CD4-positive, alpha-beta T cell treated with Interleukin-4 for 4 hours (primary cell): ENCODE results near the gene PDCD4.
"Not testable (repeated sequence)": the region's sequence is repeated elsewhere in the genome, so short reads cannot be mapped to it uniquely, and the experiment has no call there.

ENCODE experiments used
- DNase-seq: peaks from one replicate; pipeline ENCODE4 v3.0.0-alpha.2; 2020

Gene PDCD4

GRCh38 chr10:110887560-110887959 lies 15.8 kb downstream of the PDCD4 start:
- no peak for DNase-seq

GRCh38 chr10:110892602-110893288 lies 21.0 kb downstream of the PDCD4 start:
- DNase-seq = no peak

GRCh38 chr10:110893559-110894179 lies 21.9 kb downstream of the PDCD4 start:
- DNase-seq = peak; percentile 71

GRCh38 chr10:110897184-110897583 lies 25.5 kb downstream of the PDCD4 start:
- no peak for DNase-seq

- no peak for DNase-seq
Observed at GRCh38 chr10:110898391-110898790, 26.7 kb downstream of the PDCD4 start.

GRCh38 chr10:110900983-110901382 lies 29.3 kb downstream of the PDCD4 start:
- no peak for DNase-seq

- DNase-seq = no peak
Observed at GRCh38 chr10:110901954-110902819, 30.5 kb downstream of the PDCD4 start.

GRCh38 chr10:110903280-110904278 lies 31.9 kb downstream of the PDCD4 start:
- DNase-seq = no peak

GRCh38 chr10:110910138-110910537 lies 38.4 kb downstream of the PDCD4 start:
- no peak for DNase-seq

- no peak for DNase-seq
Observed at GRCh38 chr10:110912374-110912773, 40.6 kb downstream of the PDCD4 start.

- DNase-seq = no peak
Observed at GRCh38 chr10:110914431-110914830, 42.7 kb downstream of the PDCD4 start.

- no peak for DNase-seq
Observed at GRCh38 chr10:110915035-110915434, 43.3 kb downstream of the PDCD4 start.

GRCh38 chr10:110915600-110915999 lies 43.9 kb downstream of the PDCD4 start:
- DNase-seq = not testable (repeated sequence)

GRCh38 chr10:110916554-110917346 lies 45.0 kb downstream of the PDCD4 start:
- DNase-seq = no peak

- peak; percentile 87 for DNase-seq
Observed at GRCh38 chr10:110918269-110918642, 46.5 kb downstream of the PDCD4 start.

GRCh38 chr10:110918643-110919348 lies 47.1 kb downstream of the PDCD4 start, which contains the start of gene BBIP1:
Gene BBIP1, minus strand, starts transcription at chr10:110919180. Its CDS starts 1,023 bp downstream, at chr10:110918157.
- DNase-seq = no peak

GRCh38 chr10:110919349-110919931 lies 47.7 kb downstream of the PDCD4 start, which contains the start of gene SHOC2:
Gene SHOC2, plus strand, starts transcription at chr10:110919604. Its CDS starts 44,755 bp downstream, at chr10:110964359.
- peak; percentile 100 for DNase-seq

- no peak for DNase-seq
Observed at GRCh38 chr10:110919971-110920881, 48.5 kb downstream of the PDCD4 start.

GRCh38 chr10:110923856-110924493 lies 52.2 kb downstream of the PDCD4 start:
- DNase-seq = no peak
